ENCODE results near the gene KNL1.

- TF ChIP-seq CTCF (IDR thresholded peaks at IDR 0.05; ENCODE audit: extremely low read depth in 1 of 2, insufficient read depth in 1 of 2, low read depth in 1 of 2, low read length in 2 of 2) (no peak), POLR2AphosphoS5 (IDR thresholded peaks at IDR 0.05; ENCODE audit: insufficient read depth, low read depth, low read length) (no peak), POLR2A (IDR thresholded peaks at IDR 0.05; ENCODE audit: low read depth, low read length) (no peak), EZH2 (IDR thresholded peaks at IDR 0.05; ENCODE audit: borderline replicate concordance, low read depth, low read length, severe bottlenecking) (no peak), MYC (IDR thresholded peaks at IDR 0.05; ENCODE audit: low read depth, low read length) (no peak), MAX (IDR thresholded peaks at IDR 0.05; ENCODE audit: insufficient read depth, insufficient read length) (no peak), FOS (IDR thresholded peaks at IDR 0.05; ENCODE audit: borderline replicate concordance, insufficient read depth, low read length) (no peak), GATA2 (IDR thresholded peaks at IDR 0.05; ENCODE audit: insufficient read depth, insufficient read length, low read depth, low read length) (no peak)
These were observed 4.6 kb downstream of the KNL1 start for GRCh38 chr15:40598672-40599071.

Data from endothelial cell of umbilical vein (primary cell).